HG03571 (cell line): Measurements from ENCODE around the gene GRWD1.
A peak's percentile ranks its signal among the peaks of the same experiment; 100 is the strongest.
"Not testable (repeated sequence)": the region's sequence is repeated elsewhere in the genome, so short reads cannot be mapped to it uniquely, and the experiment has no call there.

Experiments
- ATAC-seq: cut with Tn5 transposase; IDR thresholded peaks from one replicate; pipeline ENCODE4 v1.9.1; 2021; ENCODE audit not compliant: unreplicated experiment

GRWD1 gene

GRCh38 chr19:48478339-48479256, 32.8 kb downstream of the GRWD1 start:
- no peak for ATAC-seq

DNA sequence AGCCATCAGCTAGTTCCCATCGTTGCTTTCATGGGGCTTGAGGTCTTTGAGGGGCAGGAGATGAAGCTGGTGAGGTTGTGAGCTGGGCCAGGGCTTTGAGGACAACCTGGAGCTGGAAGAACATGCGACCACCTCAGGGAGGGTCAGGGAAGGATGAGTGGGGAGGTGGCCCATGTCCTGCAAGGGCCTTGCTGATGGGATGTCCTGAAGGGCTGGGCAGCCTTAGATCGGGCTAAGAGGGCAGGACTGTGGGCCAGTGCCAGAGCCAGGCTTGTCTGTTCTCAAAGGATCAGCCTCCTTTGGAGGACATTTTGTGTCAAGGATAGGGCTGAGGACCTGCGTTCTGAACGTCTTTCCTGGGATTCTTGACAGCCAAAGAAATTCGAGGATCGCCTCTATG, 33.9 kb downstream of the GRWD1 start:
- no peak for ATAC-seq

DNA sequence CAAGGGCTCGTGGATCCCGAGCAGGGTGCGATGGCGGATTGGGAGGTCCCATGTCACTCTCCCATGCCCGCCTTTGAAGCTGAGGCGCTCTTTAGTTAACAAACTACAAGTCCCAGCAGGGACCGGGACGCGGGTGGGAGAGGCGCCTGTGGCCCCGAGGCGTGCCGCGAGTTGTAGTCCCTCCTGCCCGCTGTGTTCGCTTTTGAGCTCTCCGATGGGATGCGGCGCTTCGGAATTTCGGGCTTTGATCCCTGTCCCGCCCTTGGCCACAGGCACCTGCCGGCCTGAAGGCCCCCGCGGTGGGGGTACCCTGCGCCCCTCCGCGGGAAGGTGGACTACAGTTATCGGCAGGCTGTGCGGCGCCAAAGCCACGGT, 34.4 kb downstream of the GRWD1 start:
- no peak for ATAC-seq

DNA sequence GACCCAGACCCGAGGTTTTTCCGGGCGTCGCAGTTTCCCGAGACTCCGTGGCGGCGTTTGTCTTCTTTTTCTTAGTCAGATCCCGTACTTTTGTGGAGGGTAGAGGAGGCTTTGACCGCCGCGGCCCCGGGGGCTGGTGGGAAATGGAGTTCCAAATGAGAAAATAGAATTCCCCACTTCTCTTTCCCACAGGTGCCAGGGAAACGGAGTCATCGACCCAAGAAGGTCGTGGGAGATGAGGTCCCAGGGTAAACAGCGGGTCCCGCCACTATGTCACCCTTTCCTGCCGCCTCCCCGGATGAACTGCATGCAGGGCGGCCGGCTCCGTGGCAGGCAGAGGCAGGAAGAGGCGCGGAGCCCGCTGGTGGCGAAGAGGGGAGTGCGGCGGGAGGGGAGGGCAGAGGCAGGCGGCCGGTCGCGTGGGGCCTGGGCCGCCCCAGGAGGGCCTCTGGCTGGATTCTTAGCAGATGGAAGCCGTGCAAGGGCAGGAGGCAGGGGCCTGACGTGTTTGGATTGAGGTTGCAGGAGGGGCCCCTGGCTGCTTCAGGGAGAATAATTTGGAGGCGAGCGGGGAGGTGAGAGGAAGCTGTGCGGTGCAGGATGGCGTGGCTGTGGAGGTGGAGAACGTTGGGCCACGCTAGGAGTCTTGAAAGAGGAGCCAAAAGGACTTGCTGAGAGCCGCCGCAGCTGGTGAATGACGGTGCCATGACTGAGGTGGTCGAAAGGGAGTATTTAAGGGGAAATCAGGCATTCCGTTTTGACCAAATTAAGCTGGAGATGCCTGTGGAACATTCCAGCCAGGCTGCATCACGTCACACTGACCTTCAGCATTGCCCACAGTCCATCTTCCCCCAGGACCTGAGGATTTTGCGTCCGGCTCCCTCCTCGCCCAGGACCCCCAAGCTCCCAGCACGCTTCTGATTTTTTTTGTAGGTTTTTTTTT, 35.0 kb downstream of the GRWD1 start:
- ATAC-seq, result no peak

DNA sequence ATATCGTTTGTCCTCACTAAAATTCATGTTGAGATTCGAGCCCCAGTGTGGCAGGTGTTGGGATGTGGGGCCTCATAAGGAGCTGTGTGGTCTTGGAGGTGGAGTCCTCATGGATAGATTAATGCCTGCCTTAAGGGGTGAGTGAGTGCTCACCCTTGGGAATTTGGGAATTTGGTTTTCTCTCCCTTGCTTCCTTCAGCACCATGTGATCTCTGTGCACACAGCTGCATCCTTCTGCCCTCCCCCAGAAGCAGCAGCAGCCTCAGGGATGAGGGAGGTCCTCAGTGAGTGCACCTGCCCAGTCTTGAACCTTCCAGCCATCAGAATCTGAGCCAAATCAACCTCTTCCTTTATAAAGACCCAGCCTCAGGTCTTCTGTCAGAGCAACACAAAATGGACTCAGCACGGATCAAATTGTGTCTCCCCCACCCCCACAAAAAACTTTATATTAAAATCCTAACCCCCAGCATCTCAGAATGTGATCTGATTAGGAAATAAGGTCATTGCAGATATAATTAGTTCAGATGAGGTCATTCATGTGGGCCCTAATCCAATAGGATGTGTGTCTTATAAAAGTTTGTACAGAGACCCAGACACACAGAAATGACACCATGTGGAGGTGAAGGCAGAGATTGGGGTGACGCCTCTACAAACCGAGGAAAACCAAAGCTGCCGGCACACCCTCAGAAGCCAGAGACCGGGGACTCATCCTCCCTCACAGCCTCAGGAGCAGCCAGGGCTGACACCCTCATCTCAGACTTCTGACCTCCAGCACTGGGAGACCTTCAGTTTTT, 36.3 kb downstream of the GRWD1 start:
- no peak for ATAC-seq

DNA sequence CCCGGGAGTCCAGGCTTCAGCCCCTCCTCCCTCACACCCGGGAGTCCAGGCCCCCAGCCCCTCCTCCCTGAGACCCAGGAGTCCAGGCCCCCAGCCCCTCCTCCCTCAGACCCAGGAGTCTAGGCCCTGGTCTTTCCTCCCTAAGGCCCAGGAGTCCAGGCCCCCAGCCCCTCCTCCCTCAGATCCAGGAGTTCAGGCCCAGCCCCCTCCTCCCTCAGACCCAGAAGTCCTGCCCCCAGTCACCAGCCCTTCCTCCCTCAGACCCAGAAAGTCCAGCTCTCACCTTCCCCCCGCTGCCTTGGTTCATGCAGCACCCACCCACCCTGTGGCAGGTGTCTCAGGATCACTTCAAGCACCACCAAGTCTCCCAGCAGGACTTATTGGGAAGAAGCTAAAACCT, 37.5 kb downstream of the GRWD1 start:
- no peak for ATAC-seq

GRCh38 chr19:48484247-48484893, 38.6 kb downstream of the GRWD1 start:
- ATAC-seq, result no peak

DNA sequence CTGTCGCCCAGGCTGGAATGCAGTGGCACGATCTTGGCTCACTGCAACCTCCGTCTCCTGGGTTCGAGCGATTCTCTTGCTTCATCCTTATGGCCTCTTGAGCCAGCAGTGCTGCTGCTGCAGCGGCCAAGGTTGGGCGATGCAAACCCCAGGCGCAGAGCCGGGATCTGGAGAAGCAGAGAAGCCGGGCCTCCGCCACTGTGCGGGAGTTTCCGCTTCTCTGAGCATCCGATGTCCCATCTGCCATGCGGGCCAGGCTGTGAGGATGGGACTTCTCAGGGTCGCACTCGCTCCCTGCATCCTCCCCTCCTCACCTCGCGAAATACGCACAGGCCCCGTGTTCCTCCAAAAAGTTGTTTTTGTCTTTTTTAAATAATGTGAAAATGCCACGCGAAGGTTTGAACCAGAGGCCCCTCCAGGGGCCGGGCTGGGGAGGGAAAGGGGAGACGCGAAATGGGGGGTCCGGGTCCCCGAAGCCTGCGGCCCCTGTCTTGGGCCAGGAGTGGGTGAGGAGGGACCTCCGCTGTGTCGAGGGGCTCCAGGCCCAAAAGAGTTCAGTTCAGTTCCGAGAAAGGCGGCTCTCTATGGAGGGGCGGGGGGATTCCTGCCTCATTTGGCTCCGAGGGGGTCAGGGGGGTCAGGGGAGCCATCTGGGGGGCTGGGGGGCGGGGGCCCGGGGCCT, 39.3 kb downstream of the GRWD1 start:
- no peak for ATAC-seq

DNA sequence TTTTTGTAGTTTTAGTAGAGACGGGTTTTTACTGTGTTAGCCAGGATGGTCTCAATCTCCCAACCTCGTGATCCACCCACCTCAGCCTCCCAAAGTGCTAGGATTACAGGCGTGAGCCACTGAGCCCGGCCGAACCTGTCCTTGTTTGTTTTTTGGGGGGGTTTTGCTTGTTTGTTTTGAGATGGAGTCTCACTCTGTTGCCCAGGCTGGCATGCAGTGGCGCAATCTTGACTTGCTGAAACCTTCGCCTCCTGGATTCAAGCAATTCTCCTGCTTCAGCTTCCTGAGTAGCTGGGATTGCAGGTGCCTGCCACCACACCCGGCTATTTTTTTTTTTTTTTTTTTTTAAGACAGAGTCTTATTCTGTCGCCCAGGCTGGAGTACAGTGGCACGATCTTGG, 40.9 kb downstream of the GRWD1 start:
- ATAC-seq, result not testable (repeated sequence)

DNA sequence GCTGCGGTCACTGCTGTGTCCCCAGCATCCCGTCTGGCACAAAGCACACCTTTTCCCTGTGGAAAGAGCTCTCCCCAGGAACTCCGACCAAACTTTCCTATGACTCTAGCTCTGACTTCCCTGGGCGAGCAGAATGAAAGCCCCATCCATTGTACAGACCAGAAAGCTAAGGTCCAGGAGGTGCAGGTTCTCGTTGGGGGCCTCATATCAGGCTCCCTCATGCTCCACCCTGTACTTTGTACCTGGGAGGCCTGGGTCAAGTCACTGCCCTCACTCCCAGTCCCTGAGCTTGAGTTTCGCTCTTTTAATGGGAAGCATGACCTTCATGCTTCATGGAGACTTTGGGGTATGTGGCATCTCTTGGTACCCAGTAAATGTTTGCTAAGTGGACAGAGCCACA, 41.8 kb downstream of the GRWD1 start:
- ATAC-seq, result no peak

GRCh38 chr19:48487948-48488347, 42.2 kb downstream of the GRWD1 start:
- no peak for ATAC-seq

DNA sequence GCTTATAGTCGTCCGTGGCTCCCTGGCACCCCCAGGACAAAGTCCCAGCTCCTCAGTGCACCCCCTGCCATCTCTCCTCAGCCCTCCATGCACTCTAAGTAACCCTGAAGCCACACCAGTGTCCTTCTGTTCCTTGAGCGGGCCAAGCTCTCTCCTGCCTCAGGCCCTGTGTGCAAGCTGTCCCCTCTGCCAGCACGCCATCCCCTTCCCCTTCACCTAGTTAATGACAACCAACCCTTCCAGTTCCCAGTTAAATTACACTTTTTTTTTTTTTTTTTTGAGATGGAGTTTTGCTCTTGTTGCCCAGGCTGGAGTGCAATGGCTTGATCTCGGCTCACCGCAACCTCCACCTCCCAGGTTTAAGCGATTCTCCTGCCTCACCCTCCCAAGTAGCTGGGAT, 42.7 kb downstream of the GRWD1 start:
- not testable (repeated sequence) for ATAC-seq

DNA sequence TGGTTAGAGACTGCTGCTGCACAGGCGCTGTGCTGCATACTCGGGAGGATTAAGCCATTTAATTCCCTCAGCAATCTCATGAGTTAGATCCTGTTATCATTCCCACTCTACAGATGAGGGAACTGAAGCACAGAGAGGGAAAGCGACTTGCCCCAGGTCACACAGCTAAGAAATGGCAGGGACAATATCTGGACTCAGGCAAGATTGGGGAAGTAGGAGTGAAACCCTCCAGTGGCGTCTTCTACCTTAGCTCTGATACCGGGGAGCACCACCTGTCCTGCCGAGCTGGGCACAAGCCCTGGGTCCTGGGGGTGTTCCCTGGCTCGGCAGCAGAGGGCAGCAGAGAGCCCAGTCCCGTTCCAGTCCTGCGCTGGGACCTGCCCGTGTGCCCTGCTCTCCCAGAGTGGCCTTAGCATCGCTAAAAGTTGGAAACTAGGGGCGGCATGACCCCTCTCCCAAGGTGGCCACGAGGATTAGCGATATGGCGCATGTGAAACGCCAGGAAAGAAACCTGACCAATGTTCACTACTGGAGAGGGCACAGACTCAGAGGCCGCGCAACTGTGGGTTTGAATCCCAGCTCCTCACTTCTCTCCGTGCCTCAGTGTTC, 43.9 kb downstream of the GRWD1 start:
- no peak for ATAC-seq

- no peak for ATAC-seq
Observed at GRCh38 chr19:48490981-48491792, 45.4 kb downstream of the GRWD1 start.

- ATAC-seq, result no peak
Observed at GRCh38 chr19:48491793-48492123, 46.0 kb downstream of the GRWD1 start.

DNA sequence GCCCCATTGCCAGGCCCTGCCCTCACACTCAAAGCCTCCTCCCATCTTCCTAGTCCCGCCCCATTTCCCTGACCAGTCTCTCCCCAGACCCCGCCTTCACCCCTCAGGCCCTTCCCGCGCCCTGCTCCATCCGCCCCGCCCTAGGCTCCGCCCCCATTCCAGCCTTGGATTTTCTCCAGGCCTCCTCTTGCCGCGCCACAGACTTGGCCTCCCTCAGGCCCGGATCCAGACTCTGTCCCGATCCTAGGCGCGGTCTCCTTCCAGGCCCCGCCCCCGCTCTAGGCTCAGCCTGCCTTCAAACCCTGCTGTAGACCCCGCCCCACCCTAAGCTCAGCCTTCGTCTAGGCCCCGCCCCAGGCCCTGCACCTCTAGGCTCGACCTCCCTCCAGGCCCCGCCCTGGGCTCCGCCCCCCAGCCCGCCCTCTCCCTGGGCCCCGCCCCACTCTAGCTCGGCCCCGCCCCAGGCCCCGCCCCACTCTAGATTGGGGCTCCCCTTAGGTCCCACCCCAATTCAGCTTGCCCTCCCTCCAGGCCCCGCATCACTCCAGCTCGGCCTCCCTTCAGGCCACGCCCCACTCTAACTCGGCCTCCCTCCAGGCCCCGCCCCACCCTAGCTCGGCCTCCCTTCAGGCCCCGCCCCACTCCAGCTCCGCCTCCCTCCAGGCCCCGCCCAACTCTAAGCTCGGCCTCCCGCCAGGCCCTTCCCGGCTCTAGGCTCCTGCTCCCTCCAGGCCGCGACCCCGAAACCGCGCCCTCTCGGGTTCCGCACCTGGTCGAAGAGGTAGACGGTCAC, 47.3 kb downstream of the GRWD1 start:
- ATAC-seq, result peak; percentile 71

GRCh38 chr19:48493718-48494401, 48.1 kb downstream of the GRWD1 start:
- ATAC-seq, result no peak

- ATAC-seq, result no peak
Observed at GRCh38 chr19:48495396-48495795, 49.6 kb downstream of the GRWD1 start.
